DMS53 (cell line): ENCODE results near the gene INSIG2.
"Not testable (repeated sequence)": the region's sequence is repeated elsewhere in the genome, so short reads cannot be mapped to it uniquely, and the experiment has no call there.

Source experiments
- DNase-seq: peaks from one replicate; lab custom pipeline; 2025; lab: John Stamatoyannopoulos, UW

INSIG2 gene

DNA sequence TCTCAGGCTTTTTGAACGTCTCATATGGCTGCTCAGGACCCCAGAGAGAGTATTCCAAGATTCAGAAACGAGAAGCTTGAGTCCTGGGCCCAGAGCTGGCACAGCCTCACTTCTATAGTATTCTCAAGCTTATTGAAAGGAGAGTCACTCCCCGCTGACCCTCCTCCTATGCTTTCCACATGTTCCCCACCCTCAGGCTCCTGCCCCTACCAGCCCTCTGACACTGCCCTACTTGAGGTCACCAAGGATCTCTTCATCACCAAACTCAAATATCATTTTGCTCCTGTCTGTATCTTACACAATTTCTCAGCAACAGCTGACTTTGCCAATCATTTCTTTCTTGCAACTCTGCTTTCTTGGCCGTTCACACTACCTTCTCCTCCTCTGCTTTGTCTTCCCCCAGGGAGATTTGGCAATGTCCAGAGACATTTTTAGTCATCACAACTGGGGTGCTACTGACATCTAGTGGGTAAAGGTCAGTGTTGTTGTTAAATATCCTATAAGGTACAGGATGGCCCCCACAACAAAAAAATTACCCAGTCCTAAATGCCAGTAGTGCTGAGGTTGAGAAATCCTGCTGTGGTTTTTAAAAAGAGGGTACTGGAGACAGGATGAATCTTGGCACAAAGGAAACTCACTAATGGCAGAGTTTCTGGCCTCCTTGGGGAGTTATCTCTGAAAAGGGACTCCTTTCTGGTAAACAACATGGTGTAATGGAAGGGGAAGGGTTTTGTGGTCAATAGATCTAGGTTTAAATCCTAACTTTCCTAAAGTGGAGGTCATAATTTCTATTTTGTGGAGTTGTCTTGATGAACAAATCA lies 26.9 kb upstream of the INSIG2 start:
- DNase-seq = peak; percentile 46

DNA sequence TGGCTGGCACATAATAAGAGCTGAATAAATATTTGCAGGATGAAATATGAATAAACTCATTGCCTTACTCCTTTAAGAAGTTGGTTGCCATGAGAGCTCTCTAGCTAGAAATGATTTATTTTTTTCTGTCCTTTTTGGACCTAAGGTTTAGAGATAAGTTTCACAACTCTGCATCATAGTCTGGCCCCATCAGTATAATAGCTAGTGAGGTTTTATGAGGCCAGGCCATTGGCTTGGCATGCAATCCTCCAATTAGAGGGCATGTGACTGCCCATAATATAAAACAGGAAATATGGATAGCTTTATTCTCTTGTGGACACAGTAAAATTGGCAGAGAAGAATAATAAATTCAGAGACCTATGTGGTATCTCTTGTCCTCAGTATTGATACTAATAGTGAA lies 26.2 kb upstream of the INSIG2 start:
- DNase-seq = peak; percentile 12

DNA sequence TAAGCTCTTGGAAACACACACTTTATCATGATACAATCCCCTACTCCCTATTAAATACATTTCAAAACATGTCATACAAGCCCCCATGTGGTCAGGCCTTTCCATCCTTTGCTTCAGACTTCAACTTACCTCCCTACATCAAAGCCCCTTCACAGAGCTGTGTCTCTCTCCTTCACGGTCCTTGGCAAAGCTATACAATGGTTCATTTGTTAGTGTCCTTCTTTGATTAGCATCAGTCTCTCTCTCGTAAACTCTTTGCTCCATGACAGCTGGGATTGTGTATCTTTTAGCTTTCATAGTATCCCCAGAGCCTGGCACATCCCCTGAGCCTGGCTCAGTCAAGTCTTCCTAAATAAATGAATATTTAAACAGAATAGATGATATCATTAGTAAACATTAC lies 25.6 kb upstream of the INSIG2 start:
- DNase-seq = no peak

DNA sequence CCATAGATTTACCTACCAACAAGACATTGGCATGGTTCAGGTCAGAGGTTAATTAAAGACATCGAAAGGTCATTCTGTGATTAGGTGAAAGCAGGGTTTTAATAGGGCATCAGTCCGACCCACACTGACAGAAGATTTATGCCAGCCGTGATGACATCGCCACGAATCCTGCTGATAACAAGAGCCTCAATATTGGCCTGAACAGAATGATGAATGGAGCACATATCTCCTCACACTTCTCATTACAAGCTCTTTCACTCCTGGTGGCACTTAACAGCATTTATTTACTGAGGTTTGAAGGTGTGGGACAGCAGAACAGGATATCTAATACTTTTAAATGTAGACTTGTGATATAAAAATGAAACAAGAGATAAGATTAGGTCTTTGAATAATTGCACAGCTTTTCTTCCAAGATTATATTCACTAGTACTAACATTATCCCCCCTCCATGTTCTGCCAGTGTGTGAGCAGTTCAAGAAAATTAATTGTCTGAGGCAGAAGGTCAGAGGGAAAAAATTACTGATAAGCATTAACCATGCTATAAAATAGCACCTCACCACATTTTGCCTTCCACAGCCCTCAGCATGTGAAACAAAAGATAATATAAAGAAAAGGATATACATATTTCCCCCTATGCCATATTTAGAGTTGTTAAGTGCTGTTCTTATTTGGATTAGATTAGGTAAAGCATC lies 23.1 kb upstream of the INSIG2 start:
- DNase-seq = no peak

- no peak for DNase-seq
Observed at GRCh38 chr2:118065921-118066511, 22.3 kb upstream of the INSIG2 start.

- no peak for DNase-seq
Observed at GRCh38 chr2:118077636-118078247, 10.5 kb upstream of the INSIG2 start.

DNA sequence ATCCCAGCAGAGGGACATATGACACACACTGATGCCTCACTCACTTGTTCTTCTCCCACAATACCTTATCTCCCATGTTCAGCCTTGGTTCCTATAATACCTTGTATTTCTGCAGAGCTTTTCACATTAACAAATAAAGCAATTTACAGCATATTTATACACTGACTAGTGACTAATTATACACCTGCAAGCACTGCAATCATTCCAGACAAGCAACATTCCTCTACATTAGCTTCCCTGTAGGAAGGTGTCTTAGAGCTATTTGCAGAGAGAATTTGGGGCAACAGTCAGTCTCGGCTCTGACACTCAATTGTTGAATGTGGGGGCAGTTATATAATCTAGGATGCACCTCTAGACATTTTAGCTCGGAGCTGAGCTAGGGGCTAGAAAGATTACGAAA lies 9.5 kb upstream of the INSIG2 start:
- DNase-seq = no peak

GRCh38 chr2:118084491-118085089 lies 3.7 kb upstream of the INSIG2 start:
- no peak for DNase-seq

- DNase-seq = peak; percentile 22
Observed at GRCh38 chr2:118085173-118086023, 2.9 kb upstream of the INSIG2 start.

DNA sequence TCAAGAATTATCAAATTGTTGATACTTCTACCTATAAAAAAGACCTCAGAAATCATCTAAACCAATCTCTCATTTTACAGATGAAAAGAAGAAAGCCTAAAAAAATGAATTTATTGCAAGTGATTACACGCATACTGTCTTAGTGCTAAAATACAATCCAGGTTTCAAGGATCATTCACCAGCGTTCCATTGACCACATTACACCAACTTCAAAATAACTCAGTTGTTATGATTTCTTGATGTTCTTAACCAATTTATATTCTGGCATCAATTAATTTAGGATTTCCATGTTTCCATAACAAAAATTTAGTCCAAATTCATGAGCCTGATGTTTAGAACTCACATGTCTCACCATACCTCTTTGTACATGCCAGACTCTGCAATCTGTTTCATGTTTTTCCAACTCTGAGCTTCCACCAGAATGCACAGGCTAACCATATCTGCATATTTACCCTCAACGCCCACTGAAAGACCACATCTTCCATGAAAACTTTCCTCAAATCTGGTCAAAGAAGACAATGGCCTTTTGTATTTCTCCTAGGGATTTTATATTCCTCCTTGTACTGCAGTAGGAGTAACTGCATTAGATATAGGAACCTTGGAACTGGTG lies 2.1 kb upstream of the INSIG2 start:
- no peak for DNase-seq

- peak; percentile 54 for DNase-seq
Observed at GRCh38 chr2:118089139-118089800, 999 bp downstream of the INSIG2 start.

DNA sequence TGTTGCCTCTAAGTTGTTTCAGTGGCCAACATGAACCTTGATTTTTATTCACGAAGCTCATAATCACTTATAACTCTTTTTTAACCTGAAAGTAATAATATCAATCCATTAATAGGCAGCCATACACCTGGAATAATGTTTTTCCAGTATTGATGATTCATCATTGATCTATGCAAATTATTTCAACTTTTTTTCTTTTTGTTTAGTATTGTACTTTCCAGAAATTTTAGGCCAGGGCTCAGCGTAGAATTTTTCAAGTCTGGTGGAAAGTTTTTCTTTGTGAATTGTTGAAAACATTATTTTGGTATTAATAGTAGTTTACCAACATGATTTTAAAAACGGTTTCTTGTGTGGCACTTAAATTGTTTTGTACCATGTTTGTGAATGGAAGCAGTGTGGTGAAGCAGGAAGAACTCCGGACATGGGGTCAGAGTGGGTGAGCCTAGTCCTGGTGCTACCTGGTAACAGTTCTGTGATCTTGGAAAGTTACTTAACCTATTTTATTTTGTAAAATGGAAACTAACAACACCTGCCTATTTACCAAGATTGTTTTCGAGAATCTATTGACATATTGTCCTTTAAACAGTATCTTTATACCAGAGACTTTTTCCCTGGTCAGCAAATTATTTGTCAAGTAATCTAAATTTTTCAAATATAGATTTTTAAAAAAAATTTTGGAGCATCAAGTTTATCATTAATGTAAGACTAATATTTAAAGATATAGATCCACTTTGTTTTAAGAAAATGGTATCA lies 2.3 kb downstream of the INSIG2 start:
- no peak for DNase-seq

GRCh38 chr2:118091140-118091478 lies 2.8 kb downstream of the INSIG2 start:
- DNase-seq = no peak

DNA sequence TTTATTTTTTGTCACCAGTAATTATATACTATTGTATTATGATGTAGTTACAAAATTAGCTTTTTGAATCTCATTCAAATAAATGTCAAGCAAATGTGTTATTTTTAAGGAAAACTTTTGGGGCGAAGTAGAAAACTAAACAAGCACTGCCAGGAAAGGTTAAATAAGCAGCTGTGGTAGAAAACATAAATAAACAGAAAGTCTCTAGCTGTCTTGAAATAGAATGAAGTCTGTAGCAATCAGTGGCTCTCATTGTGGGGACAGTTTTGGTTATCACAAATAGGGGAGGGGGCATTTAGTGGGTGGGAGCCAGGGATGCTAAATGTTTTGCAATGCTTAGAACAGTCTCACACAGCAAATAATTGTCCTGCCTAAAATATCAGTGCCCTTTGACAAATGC lies 3.4 kb downstream of the INSIG2 start:
- no peak for DNase-seq

- not testable (repeated sequence) for DNase-seq
Observed at GRCh38 chr2:118094102-118094501, 5.8 kb downstream of the INSIG2 start.

- DNase-seq = no peak
Observed at GRCh38 chr2:118094503-118094902, 6.2 kb downstream of the INSIG2 start.

- DNase-seq = no peak
Observed at GRCh38 chr2:118095610-118096009, 7.3 kb downstream of the INSIG2 start.

- no peak for DNase-seq
Observed at GRCh38 chr2:118097657-118098056, 9.4 kb downstream of the INSIG2 start.

GRCh38 chr2:118098307-118099030 lies 10.2 kb downstream of the INSIG2 start:
- DNase-seq = no peak
